GM12891 (cell line): Measurements from ENCODE around the gene CLCN7.

Source experiments
- DNase-seq: peaks from one replicate; pipeline ENCODE4 v3.0.0; 2011; ENCODE audit warnings: low spot score; ENCODE audit not compliant: insufficient read length
- FAIRE-seq: peaks from 2 replicates; lab custom pipeline; 2011; peaks lifted over from hg19 to GRCh38; lab: Jason Lieb, UNC
- PAX5 ChIP-seq: IDR thresholded peaks from 2 replicates; pipeline ENCODE4 v1.6.1; 2011; ENCODE audit warnings: low read length, moderate library complexity, mild to moderate bottlenecking; ENCODE audit not compliant: insufficient read depth, severe bottlenecking
- POLR2A ChIP-seq: IDR thresholded peaks from 2 replicates; pipeline ENCODE4 v1.6.1; 2011; ENCODE audit warnings: low read depth, low read length, control low read depth
- POLR2AphosphoS5 ChIP-seq: IDR thresholded peaks from 2 replicates; pipeline ENCODE4 v1.6.1; 2011; ENCODE audit warnings: low read depth, low read length, control low read depth
- POU2F2 ChIP-seq: IDR thresholded peaks from 2 replicates; pipeline ENCODE4 v1.6.1; 2011; ENCODE audit warnings: low read depth, mild to moderate bottlenecking, control low read depth, low read length, moderate library complexity
- SPI1 ChIP-seq: IDR thresholded peaks from 2 replicates; pipeline ENCODE4 v1.6.1; 2011; ENCODE audit warnings: low read depth, low read length, control low read depth
- TAF1 ChIP-seq: IDR thresholded peaks from 2 replicates; pipeline ENCODE4 v1.6.1; 2011; ENCODE audit warnings: low read depth, low read length, control low read depth

The CLCN7 gene

GRCh38 chr16:1503110-1503955 is 28.5 kb upstream of the CLCN7 start:
- no peak for DNase-seq

DNA sequence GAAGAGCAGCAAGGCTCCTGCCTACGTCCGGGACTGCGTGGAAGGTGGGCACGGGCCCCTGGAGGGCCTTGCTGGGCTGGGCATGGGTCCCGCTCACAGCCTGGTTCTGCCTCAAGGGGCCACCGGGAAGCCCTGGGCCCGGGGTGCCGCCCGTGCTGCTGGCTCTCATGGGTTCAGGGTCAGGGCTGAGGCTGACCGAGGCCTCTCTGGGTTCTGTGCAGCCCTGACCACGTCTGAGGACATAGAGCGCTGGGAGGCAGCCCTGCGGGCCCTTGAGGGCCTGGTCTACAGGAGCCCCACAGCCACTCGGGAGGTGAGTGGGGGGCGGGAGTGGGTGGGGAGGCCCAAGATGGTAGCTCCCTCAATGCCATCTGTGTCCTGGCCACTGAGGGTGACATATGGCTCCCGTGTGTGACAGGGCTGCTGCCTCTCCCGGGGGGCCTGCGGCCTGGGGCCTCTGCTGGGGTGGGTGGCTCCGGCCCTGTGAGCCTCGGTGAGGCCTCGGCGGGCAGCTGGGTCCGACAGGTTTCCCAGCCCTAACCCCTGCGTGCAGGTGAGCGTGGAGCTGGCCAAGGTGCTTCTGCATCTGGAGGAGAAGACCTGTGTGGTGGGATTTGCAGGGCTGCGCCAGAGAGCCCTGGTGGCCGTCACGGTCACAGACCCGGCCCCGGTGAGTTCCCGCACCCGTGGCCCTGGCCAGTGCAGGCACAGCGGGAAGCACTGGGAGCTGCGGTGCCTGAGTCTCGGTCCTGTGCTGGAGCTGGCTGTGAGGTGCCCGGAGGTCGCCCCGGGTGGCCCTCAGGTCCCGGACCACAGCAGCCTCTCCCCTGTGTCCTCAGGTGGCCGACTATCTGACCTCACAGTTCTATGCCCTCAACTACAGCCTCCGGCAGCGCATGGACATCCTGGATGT is 27.5 kb upstream of the CLCN7 start:
- FAIRE-seq, result no peak
- no peak for DNase-seq
- TF ChIP-seq PAX5, result no peak

More at GRCh38 chr16:1503110-1503955, 28.5 kb upstream of the CLCN7 start:
- FAIRE-seq, result no peak
- TF ChIP-seq PAX5, result no peak
- TF ChIP-seq POU2F2, result no peak
- TF ChIP-seq POLR2A, result no peak
- TF ChIP-seq POLR2AphosphoS5, result no peak
- no peak for TF ChIP-seq TAF1
- no peak for TF ChIP-seq SPI1

GRCh38 chr16:1501630-1502029 is 26.8 kb upstream of the CLCN7 start:
- DNase-seq, result no peak
- no peak for FAIRE-seq

DNA sequence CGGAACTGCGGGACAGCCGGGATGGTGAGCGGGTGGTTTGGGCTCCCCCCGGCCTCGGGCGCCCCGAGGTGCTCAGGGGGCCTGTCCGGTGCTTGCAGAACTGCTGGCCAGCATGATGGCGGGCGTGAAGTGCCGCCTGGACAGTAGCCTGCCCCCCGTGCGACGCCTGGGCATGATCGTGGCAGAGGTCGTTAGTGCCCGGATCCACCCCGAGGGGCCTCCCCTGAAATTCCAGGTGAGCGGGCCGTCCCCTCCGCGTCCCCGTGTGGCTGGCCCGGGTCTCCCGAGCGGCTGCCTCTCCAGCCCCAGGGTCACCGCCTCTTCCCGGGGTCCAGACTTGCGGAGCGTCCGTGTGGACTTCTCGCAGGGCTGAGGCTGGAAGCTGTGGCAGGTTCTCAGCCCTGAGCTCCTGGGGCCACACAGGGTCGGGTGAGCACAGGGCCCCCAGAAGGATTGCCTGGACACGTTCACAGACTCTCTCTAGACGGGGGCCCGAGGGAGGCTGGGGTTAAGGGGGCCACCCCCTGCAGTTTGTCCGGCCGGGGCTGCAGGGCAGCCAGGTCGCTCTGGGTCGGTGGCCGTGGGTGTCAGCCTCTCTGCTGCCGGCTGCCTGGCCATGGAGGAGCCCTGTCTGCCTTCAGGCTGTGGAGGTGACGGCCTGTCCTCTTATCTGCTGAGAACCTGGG is 25.8 kb upstream of the CLCN7 start:
- no peak for DNase-seq
- no peak for FAIRE-seq
- TF ChIP-seq SPI1 (no peak), POLR2A (no peak), TAF1 (no peak), POLR2AphosphoS5 (no peak), PAX5 (no peak), POU2F2 (no peak)

More at GRCh38 chr16:1501630-1502029, 26.8 kb upstream of the CLCN7 start:
- no peak for TF ChIP-seq SPI1
- TF ChIP-seq POLR2A, result no peak
- TF ChIP-seq TAF1, result no peak
- no peak for TF ChIP-seq POU2F2
- TF ChIP-seq PAX5, result no peak
- no peak for TF ChIP-seq POLR2AphosphoS5

DNA sequence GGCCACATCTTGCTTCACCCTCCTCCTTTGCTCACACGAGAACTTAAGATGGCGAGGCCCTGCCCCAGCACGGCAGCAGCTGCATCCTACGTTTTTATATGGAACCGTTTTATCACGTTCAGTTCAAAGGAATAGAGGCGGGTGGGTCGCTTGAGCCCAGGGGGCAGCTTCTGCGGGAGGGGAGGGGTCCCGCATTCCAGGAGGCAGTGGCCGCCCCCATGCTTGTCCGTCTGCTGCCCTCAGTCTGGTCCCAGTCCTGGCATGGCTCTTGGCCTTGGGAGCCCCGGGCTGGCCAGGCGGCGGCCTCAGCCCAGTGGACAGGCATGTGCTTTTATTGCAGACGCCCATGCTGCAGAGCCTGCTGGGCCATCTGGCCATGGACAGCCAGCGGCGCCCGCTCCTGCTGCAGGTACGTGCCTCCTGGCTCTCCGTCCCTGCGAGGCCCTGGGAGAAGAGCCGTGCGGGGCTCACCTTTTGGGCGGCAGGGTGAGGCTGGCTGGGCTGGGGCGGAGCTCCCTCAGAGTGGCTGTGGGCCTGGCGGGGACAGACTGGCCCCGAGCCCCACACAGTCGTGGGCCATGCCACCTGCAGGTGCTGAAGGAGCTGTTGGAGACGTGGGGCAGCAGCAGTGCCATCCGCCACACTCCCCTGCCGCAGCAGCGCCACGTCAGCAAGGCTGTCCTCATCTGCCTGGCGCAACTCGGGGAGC is 25.1 kb upstream of the CLCN7 start:
- DNase-seq, result no peak
- no peak for FAIRE-seq
- TF ChIP-seq TAF1 (no peak), SPI1 (no peak), POLR2A (no peak)

DNA sequence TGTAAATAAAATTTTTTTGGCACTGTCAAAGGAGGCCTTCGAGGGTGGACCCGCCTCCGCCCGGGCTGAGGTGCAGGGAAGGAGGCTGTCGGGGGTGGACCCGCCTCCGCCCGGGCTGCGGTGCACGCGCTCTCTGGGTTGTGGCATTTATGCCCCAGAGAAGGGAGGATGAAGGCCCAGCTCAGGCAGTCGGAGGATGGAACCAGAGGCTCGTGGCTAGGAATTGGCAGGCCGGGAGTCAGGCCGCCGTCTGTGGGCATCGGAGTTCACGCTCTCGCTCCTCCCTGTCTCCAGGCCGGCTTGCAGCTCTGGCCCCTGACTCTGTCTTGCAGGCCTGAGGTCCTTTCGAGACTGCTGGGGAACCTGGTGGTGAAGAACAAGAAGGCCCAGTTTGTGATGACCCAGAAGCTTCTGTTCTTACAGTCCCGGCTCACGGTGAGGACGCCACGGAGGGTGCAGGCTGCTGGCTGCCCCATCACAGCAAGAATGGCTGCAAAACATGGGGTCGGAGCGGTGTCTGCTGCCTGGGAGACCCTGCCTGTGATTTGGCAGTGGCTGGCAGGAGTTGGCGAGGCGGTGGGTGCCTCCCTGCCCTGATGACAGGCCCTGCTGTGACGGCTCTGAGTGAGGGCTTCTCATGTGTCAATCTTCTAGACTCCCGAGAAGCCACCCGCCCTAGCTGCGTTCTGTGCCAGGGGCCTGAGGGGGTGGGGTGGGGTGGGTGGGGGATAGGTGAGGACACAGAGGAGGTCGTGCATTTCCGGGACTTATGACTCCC is 24.3 kb upstream of the CLCN7 start:
- no peak for FAIRE-seq
- TF ChIP-seq PAX5, result no peak
- TF ChIP-seq POLR2AphosphoS5, result no peak
- no peak for TF ChIP-seq POLR2A
- no peak for TF ChIP-seq SPI1
- no peak for TF ChIP-seq TAF1
- no peak for TF ChIP-seq POU2F2

DNA sequence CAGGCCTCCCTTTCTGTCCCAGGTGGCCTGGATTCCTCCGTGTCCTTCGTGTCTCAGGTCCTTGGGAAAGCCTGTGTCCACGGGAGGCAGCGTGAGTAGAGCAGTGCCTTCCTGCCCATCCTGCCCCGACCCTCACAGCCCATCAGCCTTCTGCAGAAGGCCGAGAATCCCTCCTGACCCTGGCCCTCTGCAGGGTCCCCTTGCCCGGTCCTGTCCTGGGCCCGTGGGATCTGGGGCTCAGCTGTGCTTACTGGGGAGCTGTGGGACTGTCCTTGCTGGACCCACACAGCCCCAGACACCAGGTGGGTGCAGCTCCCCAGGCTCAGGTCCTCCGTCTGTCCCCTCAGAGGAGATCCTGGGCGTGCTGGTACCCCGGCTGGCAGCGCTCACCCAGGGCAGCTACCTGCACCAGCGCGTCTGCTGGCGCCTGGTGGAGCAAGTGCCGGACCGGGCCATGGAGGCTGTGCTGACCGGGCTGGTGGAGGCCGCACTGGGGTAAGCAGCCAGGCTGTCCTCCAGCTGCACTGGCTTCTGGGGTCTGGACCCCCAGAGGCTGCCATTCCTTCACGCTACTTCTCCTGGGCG is 22.3 kb upstream of the CLCN7 start:
- FAIRE-seq, result no peak
- no peak for DNase-seq
- no peak for TF ChIP-seq TAF1
- no peak for TF ChIP-seq SPI1
- TF ChIP-seq POLR2AphosphoS5, result no peak
- no peak for TF ChIP-seq POLR2A
- no peak for TF ChIP-seq PAX5
- TF ChIP-seq POU2F2, result no peak

More for the DNA sequence above, 24.3 kb upstream of the CLCN7 start:
- no peak for DNase-seq

DNA sequence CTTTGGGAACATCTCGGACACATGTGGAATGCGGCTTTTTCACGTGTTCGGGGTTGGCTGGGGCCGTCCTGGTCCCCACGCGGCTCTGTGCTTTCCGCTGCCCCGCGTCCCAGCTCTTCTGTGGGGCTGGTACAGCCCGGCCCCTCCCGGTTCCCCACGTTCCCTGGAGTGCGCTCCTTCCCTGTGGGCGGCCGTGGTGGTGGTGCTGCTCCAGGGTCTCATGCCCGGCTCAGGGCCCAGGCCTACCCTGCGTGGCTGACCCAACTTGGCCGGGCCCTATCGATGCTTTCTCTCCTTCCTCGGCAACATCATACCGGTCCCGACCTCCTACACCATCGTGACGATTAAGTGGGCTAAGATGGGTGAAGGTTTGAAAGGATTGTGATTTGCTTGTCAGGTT is 21.6 kb upstream of the CLCN7 start:
- no peak for FAIRE-seq

More for the DNA sequence above, 21.6 kb upstream of the CLCN7 start:
- TF ChIP-seq TAF1, result no peak
- no peak for TF ChIP-seq POLR2AphosphoS5
- no peak for TF ChIP-seq POLR2A
- no peak for TF ChIP-seq POU2F2
- no peak for TF ChIP-seq SPI1
- no peak for TF ChIP-seq PAX5
- no peak for DNase-seq
